Hepatocyte (in vitro differentiated cells): ENCODE results near the gene SLC25A33. TPM values are rescaled to one million over a fixed set of nuclear protein-coding genes. Genes with fewer than 3 reads are reported as not detected.

Experiments used
- DNase-seq: peaks from one replicate; pipeline ENCODE4 v3.0.0-alpha.2; 2016; ENCODE audit warnings: low spot score
- H2AFZ ChIP-seq: fragments of 200-600 bp; sonication (generic); 2 replicates; pipeline ENCODE4 v1.6.0; 2016; ENCODE audit warnings: antibody characterized with exemption, mild to moderate bottlenecking
- H3K27ac ChIP-seq: fragments of 200-600 bp; sonication (generic); 2 replicates; pipeline ENCODE4 v1.5.1; 2016; ENCODE audit warnings: mild to moderate bottlenecking
- H3K27me3 ChIP-seq: fragments of 200-600 bp; sonication (generic); 2 replicates; pipeline ENCODE4 v1.6.1; 2016
- H3K36me3 ChIP-seq: fragments of 200-600 bp; sonication (generic); replicated peaks from 2 replicates; pipeline ENCODE4 v1.5.1; 2016; ENCODE audit warnings: low read depth; ENCODE audit not compliant: insufficient read depth
- H3K4me1 ChIP-seq: fragments of 200-600 bp; sonication (generic); 2 replicates; pipeline ENCODE4 v1.5.1; 2016; ENCODE audit warnings: mild to moderate bottlenecking, moderate library complexity; ENCODE audit not compliant: insufficient read depth
- H3K4me2 ChIP-seq: fragments of 200-600 bp; sonication (generic); 2 replicates; pipeline ENCODE4 v1.6.0; 2016
- H3K4me3 ChIP-seq: fragments of 200-600 bp; sonication (generic); 2 replicates; pipeline ENCODE4 v1.5.1; 2016; ENCODE audit warnings: mild to moderate bottlenecking
- H3K79me2 ChIP-seq: fragments of 200-600 bp; sonication (generic); 2 replicates; pipeline ENCODE4 v1.6.0; 2017; ENCODE audit warnings: mild to moderate bottlenecking
- H3K9me2 ChIP-seq: fragments of 200-600 bp; sonication (generic); replicated peaks from 2 replicates; pipeline ENCODE4 v1.6.0; 2017; ENCODE audit warnings: mild to moderate bottlenecking; ENCODE audit not compliant: insufficient read depth
- H3K9me3 ChIP-seq: fragments of 200-600 bp; sonication (generic); 2 replicates; pipeline ENCODE4 v1.5.1; 2016; ENCODE audit warnings: low read depth, mild to moderate bottlenecking
- H4K20me1 ChIP-seq: fragments of 200-600 bp; sonication (generic); 2 replicates; pipeline ENCODE4 v1.6.0; 2016; ENCODE audit warnings: mild to moderate bottlenecking; ENCODE audit not compliant: insufficient read depth, poor library complexity, severe bottlenecking
- EZH2 ChIP-seq: fragments of 200-600 bp; sonication (generic); IDR thresholded peaks from 2 replicates; pipeline ENCODE4 v1.6.1; 2016; ENCODE audit warnings: antibody characterized with exemption, mild to moderate bottlenecking, borderline replicate concordance
- EZH2phosphoT487 ChIP-seq: fragments of 200-600 bp; sonication (generic); IDR thresholded peaks from one replicate; pipeline ENCODE4 v1.6.1; 2018; ENCODE audit warnings: antibody characterized with exemption, mild to moderate bottlenecking, low read depth, moderate library complexity; ENCODE audit not compliant: unreplicated experiment, severe bottlenecking
- WGBS: methylation state at CpG from one replicate; pipeline ENCODE4 v1.1.6; 2016; ENCODE audit warnings: low lambda C conversion rate; ENCODE audit errors: missing lambda C conversion rate; 5-methylcytosine and 5-hydroxymethylcytosine counted together
- polyA plus RNA-seq: library from polyadenylated mRNA; unstranded; fragments of >200 nt; fragmentation: Nextera tagmentation; extraction: Ambion mirVana; gene quantifications from 2 replicates; pipeline ENCODE4 v1.2.1, GENCODE V29; 2016
- total RNA-seq: library from RNA; depleted of rRNA; stranded (reverse); fragments of >200 nt; gene quantifications from 2 replicates; pipeline ENCODE4 v1.2.3, GENCODE V29; 2014
- TF ChIP-seq, protein P1 (sequence below): fragments of 200-600 bp; sonication (generic); IDR thresholded peaks from 2 replicates; pipeline ENCODE4 v1.5.1; 2016; ENCODE audit warnings: antibody characterized with exemption, mild to moderate bottlenecking; ENCODE audit not compliant: poor library complexity

SLC25A33 gene
- total and polyA plus RNA-seq, 2 experiments from 2014 or later: 14.4 to 21.7 TPM

DNA sequence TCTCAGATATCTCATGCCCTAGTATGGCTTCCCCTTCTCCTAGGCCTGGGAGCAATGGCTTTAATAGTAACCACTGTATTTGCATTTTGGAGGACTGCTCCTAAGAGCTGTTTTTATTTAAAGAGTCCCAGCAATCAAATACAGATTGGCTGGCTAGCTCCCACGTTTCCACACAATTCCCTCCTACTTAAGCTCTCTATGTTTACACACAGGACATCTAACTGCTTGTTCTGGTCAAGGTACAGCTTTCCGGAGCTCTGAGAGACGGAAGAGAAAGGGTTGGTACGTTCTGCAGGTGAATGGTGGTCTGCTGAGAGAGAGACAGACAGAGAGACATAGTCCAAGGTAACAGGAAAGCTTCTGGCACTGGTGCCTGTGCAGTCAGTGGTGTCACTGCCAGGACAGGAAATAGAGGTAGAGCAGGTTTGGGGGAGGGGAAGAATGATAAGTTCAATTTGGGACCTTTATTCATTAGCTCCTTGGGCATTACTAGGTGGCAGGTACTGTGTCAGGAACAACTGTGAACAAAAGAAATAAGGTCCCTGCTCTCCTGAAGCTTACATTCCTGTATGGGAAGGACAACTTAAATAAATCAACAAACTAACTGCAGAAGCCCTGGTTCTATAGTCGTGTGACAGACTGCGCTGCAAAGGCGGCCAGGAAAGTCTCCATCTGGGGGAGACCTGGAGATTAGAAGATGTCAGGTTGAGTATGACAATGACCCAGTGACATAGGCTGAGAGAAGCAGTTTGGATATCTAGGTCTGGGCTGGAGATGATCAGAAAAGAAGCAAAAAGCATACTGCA, 1.2 kb upstream of the SLC25A33 start:
- H3K36me3 ChIP-seq: no peaks in the 10 kb centered on the region
- H3K4me2 ChIP-seq: peak overlapping the region; percentile 62
- H3K27me3 ChIP-seq: no peaks in the 10 kb centered on the region
- H3K9me2 ChIP-seq: no peaks in the 10 kb centered on the region
- TF ChIP-seq EZH2 (no peak), EZH2phosphoT487 (no peak)
- TF ChIP-seq, protein P1, sequence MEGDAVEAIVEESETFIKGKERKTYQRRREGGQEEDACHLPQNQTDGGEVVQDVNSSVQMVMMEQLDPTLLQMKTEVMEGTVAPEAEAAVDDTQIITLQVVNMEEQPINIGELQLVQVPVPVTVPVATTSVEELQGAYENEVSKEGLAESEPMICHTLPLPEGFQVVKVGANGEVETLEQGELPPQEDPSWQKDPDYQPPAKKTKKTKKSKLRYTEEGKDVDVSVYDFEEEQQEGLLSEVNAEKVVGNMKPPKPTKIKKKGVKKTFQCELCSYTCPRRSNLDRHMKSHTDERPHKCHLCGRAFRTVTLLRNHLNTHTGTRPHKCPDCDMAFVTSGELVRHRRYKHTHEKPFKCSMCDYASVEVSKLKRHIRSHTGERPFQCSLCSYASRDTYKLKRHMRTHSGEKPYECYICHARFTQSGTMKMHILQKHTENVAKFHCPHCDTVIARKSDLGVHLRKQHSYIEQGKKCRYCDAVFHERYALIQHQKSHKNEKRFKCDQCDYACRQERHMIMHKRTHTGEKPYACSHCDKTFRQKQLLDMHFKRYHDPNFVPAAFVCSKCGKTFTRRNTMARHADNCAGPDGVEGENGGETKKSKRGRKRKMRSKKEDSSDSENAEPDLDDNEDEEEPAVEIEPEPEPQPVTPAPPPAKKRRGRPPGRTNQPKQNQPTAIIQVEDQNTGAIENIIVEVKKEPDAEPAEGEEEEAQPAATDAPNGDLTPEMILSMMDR: no peak
- H3K79me2 ChIP-seq: peaks cover 31% of the 10 kb centered on the region
- no peaks in the 10 kb centered on the region for H3K9me3 ChIP-seq
- peak; percentile 65 for DNase-seq
- WGBS: 55% methylated on average over 7 of the region's 7 CpGs
- H4K20me1 ChIP-seq: peaks cover 28% of the 10 kb centered on the region
- peaks cover 28% of the 10 kb centered on the region for H3K4me1 ChIP-seq
- peak overlapping the region; percentile 0 for H2AFZ ChIP-seq
- H3K27ac ChIP-seq: peak overlapping the region; percentile 98
- H3K4me3 ChIP-seq: no peak overlapping the region

DNA sequence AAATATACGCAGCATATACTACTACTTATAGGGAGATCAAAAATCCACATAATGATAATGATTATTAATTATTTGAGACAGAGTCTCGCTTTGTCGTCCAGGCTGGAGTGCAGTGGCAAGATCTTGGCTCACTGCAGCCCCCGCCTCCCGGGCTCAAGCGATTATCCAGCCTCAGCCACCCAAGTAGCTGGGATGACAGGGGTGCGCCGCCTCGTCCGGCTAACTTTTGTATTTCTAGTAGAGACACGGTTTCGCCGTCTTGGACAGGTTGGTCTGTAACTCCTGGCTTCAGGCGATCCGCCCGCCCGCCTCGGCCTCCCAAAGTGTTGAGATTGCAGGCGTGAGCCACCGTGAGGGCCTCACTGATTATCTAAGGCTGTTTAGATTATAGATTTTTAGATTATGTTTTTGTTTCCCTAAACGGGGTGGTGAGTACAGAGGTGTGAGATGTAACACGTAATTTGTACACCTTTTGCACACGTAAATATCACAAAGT, 548 bp upstream of the SLC25A33 start:
- 76% methylated on average over 23 of the region's 23 CpGs for WGBS
- Histone ChIP-seq H3K27me3 (no peaks in the 10 kb centered on the region), H3K4me1 (peaks cover 24% of the 10 kb centered on the region), H3K9me2 (no peaks in the 10 kb centered on the region), H4K20me1 (peaks cover 31% of the 10 kb centered on the region), H3K4me2 (peak overlapping the region; percentile 62), H3K27ac (peak overlapping the region; percentile 98), H3K36me3 (no peaks in the 10 kb centered on the region), H3K79me2 (peaks cover 37% of the 10 kb centered on the region), H2AFZ (peak overlapping the region; percentile 27), H3K4me3 (no peak overlapping the region), H3K9me3 (no peaks in the 10 kb centered on the region)
- no peak for DNase-seq
- TF ChIP-seq EZH2 (no peak), EZH2phosphoT487 (no peak)
- TF ChIP-seq, protein P1: no peak

DNA sequence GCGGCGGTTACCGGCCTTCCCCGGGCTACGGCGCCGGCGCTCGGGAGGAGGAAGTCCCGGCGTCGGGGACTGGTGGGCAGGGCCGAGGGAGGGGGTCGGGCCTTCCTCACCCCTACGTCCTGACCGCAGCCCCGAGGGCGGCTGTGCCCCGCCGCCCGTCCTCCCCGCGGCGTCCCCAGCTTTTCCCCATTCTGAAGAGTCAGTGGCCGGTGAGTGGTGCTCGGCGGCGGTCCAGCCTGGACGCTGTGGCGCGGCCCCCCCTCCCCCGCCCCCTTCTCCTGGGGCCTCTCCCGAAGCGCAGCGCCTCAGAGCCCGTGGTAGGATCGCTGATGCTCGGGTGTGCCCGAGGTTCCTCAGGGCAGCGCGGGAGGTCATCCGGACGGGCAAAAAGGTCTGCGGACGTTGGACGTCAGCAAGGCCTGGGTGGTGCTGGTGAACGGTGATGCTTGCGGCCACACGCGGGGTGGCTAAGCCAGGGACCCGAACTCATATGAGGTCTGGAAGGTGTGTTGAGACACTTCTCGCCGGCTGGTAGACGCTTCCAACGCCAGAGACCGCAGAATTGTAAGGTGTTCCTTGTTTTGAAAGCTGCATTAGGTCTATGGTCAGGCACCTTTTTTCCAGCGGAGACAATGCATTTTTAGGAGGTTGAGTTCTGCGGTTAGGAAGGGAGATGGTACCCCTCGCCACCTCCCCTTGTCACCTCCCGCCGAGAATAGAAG, 725 bp downstream of the SLC25A33 start:
- Histone ChIP-seq H3K79me2 (peaks cover 50% of the 10 kb centered on the region), H3K36me3 (no peaks in the 10 kb centered on the region), H2AFZ (peak overlapping the region; percentile 46), H3K4me2 (peak overlapping the region; percentile 88), H3K27ac (peak overlapping the region; percentile 97), H3K9me2 (no peaks in the 10 kb centered on the region), H3K27me3 (no peaks in the 10 kb centered on the region), H3K4me1 (peaks cover 24% of the 10 kb centered on the region), H3K9me3 (no peaks in the 10 kb centered on the region), H3K4me3 (peak overlapping the region; percentile 87), H4K20me1 (peaks cover 41% of the 10 kb centered on the region)
- no peak for TF ChIP-seq EZH2
- TF ChIP-seq, protein P1: no peak
- TF ChIP-seq EZH2phosphoT487: no peak
- WGBS: 5% methylated on average over 33 of the region's 61 CpGs
- peak; percentile 85 for DNase-seq
